Progenitor cell of endocrine pancreas (in vitro differentiated cells): ENCODE results near the gene ACP2. TPM values are rescaled to one million over a fixed set of nuclear protein-coding genes. Genes with fewer than 3 reads are reported as not detected.

ENCODE experiments used
- DNase-seq: peaks from one replicate; pipeline ENCODE4 v3.0.0; 2021; ENCODE audit warnings: low spot score; ENCODE audit not compliant: unreplicated experiment
- H3K27ac Mint-ChIP-seq: 2 replicates; pipeline ENCODE4 v1.8.0; 2021; ENCODE audit warnings: mild to moderate bottlenecking, moderate library complexity, mixed read lengths
- H3K27me3 Mint-ChIP-seq: 2 replicates; pipeline ENCODE4 v1.8.0; 2021; ENCODE audit warnings: mixed read lengths
- H3K36me3 Mint-ChIP-seq: 2 replicates; pipeline ENCODE4 v1.8.0; 2022; ENCODE audit warnings: mixed read lengths; ENCODE audit not compliant: insufficient read depth
- H3K4me1 Mint-ChIP-seq: 2 replicates; pipeline ENCODE4 v1.8.0; 2021; ENCODE audit warnings: low read depth, mixed read lengths
- H3K4me3 Mint-ChIP-seq: 2 replicates; pipeline ENCODE4 v1.8.0; 2021; ENCODE audit warnings: low read depth, mild to moderate bottlenecking, moderate library complexity, mixed read lengths
- H3K9me3 Mint-ChIP-seq: 2 replicates; pipeline ENCODE4 v1.8.0; 2021; ENCODE audit warnings: low read depth, mixed read lengths
- total RNA-seq: library from RNA; stranded (reverse); gene quantifications from 2 replicates; pipeline ENCODE4 v1.2.1, GENCODE V29; 2021
- TF ChIP-seq, protein P1 (sequence below): fragments of 200-600 bp; sonication (generic); IDR thresholded peaks from one replicate; pipeline ENCODE4 v1.5.0; 2021; ENCODE audit warnings: antibody characterized with exemption, mild to moderate bottlenecking; ENCODE audit not compliant: unreplicated experiment

The ACP2 gene
- total RNA-seq, 1 donor from 2014 or later, result 60.2 TPM

GRCh38 chr11:47249378-47249715 lies 733 bp upstream of the ACP2 start:
- TF ChIP-seq, protein P1, sequence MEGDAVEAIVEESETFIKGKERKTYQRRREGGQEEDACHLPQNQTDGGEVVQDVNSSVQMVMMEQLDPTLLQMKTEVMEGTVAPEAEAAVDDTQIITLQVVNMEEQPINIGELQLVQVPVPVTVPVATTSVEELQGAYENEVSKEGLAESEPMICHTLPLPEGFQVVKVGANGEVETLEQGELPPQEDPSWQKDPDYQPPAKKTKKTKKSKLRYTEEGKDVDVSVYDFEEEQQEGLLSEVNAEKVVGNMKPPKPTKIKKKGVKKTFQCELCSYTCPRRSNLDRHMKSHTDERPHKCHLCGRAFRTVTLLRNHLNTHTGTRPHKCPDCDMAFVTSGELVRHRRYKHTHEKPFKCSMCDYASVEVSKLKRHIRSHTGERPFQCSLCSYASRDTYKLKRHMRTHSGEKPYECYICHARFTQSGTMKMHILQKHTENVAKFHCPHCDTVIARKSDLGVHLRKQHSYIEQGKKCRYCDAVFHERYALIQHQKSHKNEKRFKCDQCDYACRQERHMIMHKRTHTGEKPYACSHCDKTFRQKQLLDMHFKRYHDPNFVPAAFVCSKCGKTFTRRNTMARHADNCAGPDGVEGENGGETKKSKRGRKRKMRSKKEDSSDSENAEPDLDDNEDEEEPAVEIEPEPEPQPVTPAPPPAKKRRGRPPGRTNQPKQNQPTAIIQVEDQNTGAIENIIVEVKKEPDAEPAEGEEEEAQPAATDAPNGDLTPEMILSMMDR, result no peak

DNA sequence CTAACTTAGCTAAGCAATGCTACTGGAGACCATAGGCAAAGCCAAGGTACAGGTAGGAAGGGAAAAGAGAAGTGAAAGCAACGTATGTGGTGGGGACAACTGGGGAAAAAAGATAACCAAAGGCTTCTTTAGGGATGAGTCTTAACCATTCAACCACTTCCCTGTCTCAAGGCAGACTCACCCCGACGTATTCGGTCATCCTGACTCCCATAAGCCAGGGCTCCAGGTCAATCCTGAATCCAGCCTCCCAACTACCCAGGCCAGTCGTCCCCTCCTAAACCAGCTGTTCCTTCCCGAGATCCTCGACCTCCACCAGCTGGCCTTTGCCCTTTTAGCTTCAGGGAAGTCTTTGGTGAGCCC lies 330 bp downstream of the ACP2 start:
- TF ChIP-seq, protein P1, result no peak
- Mint-ChIP-seq H3K36me3 (peaks cover 3% of the 10 kb centered on the region), H3K9me3 (no peaks in the 10 kb centered on the region), H3K27me3 (no peaks in the 10 kb centered on the region), H3K4me1 (peaks cover 11% of the 10 kb centered on the region), H3K27ac (peak overlapping the region; percentile 100), H3K4me3 (peak overlapping the region; percentile 99)
- DNase-seq, result no peak

More at GRCh38 chr11:47249378-47249715, 733 bp upstream of the ACP2 start:
- DNase-seq, result no peak
- H3K4me3 Mint-ChIP-seq, result peak overlapping the region; percentile 99
- no peaks in the 10 kb centered on the region for H3K9me3 Mint-ChIP-seq
- H3K36me3 Mint-ChIP-seq, result peaks cover 2% of the 10 kb centered on the region
- no peaks in the 10 kb centered on the region for H3K27me3 Mint-ChIP-seq
- H3K27ac Mint-ChIP-seq, result peak overlapping the region; percentile 100
- H3K4me1 Mint-ChIP-seq, result peaks cover 11% of the 10 kb centered on the region

- no peaks in the 10 kb centered on the region for H3K9me3 Mint-ChIP-seq
- H3K36me3 Mint-ChIP-seq, result peaks cover 6% of the 10 kb centered on the region
- TF ChIP-seq, protein P1, result no peak
- no peak for DNase-seq
- no peak overlapping the region for H3K27ac Mint-ChIP-seq
- H3K27me3 Mint-ChIP-seq, result no peaks in the 10 kb centered on the region
- H3K4me1 Mint-ChIP-seq, result peaks cover 11% of the 10 kb centered on the region
- peak overlapping the region; percentile 99 for H3K4me3 Mint-ChIP-seq
Observed at GRCh38 chr11:47247502-47247901, 1.1 kb downstream of the ACP2 start.

DNA sequence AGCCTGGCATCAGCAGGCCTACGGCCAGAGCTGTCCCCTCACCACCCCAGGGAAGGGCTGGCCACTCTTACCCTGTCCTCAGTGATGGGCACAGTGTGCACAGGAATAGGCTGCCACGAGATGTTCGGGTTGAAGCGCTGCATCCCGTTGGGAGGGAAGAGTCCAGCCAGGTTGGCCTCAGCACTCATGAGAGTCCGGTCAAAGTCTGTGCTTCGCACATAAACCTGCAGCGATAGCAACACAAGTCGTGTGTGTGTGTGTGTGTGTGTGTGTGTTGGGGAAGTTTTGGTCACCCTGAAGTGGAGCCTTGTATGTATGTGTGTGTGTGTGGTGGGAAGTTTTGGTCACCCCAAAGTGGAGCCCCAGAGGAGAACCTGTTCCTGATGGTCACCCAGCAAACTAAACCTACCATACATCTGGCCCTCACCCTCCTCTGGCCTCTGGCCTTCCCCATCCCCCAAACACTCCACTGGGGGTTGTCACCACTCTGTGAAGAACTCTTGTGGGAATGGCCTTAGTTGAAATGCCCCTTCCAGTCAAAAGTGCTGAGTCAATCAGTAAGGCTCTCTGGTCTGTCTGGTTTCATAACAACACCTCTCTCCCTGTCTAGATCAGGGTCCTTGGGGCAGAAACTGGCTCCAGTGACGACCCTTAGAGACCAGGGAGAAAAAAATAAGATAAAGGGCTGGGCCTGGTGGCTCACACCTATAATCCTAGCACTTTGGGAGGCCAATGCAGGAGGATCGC lies 2.8 kb downstream of the ACP2 start:
- H3K4me3 Mint-ChIP-seq, result no peak overlapping the region
- H3K27ac Mint-ChIP-seq, result no peak overlapping the region
- H3K27me3 Mint-ChIP-seq, result no peaks in the 10 kb centered on the region
- H3K9me3 Mint-ChIP-seq, result no peaks in the 10 kb centered on the region
- peaks cover 11% of the 10 kb centered on the region for H3K4me1 Mint-ChIP-seq
- H3K36me3 Mint-ChIP-seq, result peaks cover 19% of the 10 kb centered on the region
- no peak for DNase-seq
- TF ChIP-seq, protein P1, result no peak

- H3K9me3 Mint-ChIP-seq, result no peaks in the 10 kb centered on the region
- TF ChIP-seq, protein P1, result no peak
- H3K27me3 Mint-ChIP-seq, result no peaks in the 10 kb centered on the region
- H3K36me3 Mint-ChIP-seq, result peaks cover 22% of the 10 kb centered on the region
- H3K4me1 Mint-ChIP-seq, result peaks cover 11% of the 10 kb centered on the region
- peak overlapping the region; percentile 10 for H3K27ac Mint-ChIP-seq
- H3K4me3 Mint-ChIP-seq, result no peak overlapping the region
- no peak for DNase-seq
Observed at GRCh38 chr11:47244448-47245350, 3.9 kb downstream of the ACP2 start.
